HCT116 (cell line): ENCODE measurements around the gene CTXN1.

Source experiments
- CBX3 ChIP-seq: IDR thresholded peaks from 2 replicates; pipeline ENCODE4 v1.6.1; 2012; ENCODE audit warnings: low read depth
- EZH2phosphoT487 ChIP-seq: fragments of 200-600 bp; IDR thresholded peaks from 2 replicates; pipeline ENCODE4 v1.6.1; 2018; ENCODE audit warnings: antibody characterized with exemption, borderline replicate concordance
- MAX ChIP-seq: IDR thresholded peaks from 2 replicates; pipeline ENCODE4 v1.6.1; 2012
- POLR2A ChIP-seq: IDR thresholded peaks from 2 replicates; pipeline ENCODE4 v1.7.0; 2011; ENCODE audit warnings: borderline replicate concordance; ENCODE audit not compliant: insufficient read depth, insufficient read length; ENCODE audit errors: extremely low read depth
- RAD21 ChIP-seq: IDR thresholded peaks from 2 replicates; pipeline ENCODE4 v1.6.1; 2012; ENCODE audit warnings: low read depth, mild to moderate bottlenecking

GRCh38 chr19:7903244-7904073, 22.5 kb downstream of the CTXN1 start, which contains the start of gene MAP2K7:
- no peak for TF ChIP-seq CBX3
- TF ChIP-seq POLR2A = peak; percentile 97
- no peak for TF ChIP-seq EZH2phosphoT487
- no peak; the same call in none of the 2 replicates for TF ChIP-seq RAD21
- TF ChIP-seq MAX = peak; percentile 99
